HuH-7 (cell line): ENCODE data around the gene MICOS13.
"Not testable (repeated sequence)": the region's sequence is repeated elsewhere in the genome, so short reads cannot be mapped to it uniquely, and the experiment has no call there.

ENCODE experiments used
- DNase-seq: peaks from one replicate; pipeline ENCODE4 v3.0.0; 2011; ENCODE audit warnings: low spot score

The MICOS13 gene

GRCh38 chr19:5700455-5701092, 20.3 kb upstream of the MICOS13 start:
- DNase-seq, result no peak

GRCh38 chr19:5698635-5699422, 18.5 kb upstream of the MICOS13 start:
- DNase-seq, result no peak

- no peak for DNase-seq
Observed at GRCh38 chr19:5697890-5698634, 17.7 kb upstream of the MICOS13 start.

- DNase-seq, result no peak
Observed at GRCh38 chr19:5697022-5697889, 16.9 kb upstream of the MICOS13 start.

- no peak for DNase-seq
Observed at GRCh38 chr19:5696196-5697021, 16.1 kb upstream of the MICOS13 start.

GRCh38 chr19:5695649-5696195, 15.4 kb upstream of the MICOS13 start:
- no peak for DNase-seq

DNA sequence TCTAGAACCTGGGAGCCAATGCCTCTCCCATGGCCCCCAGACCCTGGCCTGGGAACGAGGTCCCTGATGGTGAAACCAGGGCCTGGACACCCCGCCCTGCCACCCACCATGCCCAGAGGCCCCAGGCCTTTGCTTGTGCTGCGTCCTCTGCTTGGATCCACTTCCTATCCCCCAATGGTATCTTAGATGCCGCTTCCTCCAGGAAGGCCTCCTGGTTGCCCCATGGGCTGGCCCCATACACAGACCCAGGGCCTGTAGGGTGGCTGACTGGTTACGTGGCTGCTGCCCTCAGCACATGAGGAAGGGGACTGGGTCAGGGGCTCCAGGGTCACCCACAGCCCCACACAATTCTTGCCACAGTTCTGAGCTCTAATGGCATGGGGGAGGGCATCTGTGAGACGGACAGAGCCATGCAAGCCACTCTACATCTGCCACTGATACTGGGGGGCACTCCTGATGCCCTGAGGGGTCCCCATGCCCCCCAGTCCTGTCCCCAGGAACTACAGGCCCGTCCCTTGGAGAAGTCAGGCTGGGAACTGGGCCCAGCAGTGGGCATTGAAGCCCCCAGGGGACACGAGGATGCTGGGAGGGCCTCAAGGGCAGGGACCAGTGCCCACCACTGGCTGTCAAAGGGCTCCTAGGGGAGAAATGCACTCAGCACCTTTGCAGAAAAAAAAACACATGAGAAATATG, 14.8 kb upstream of the MICOS13 start:
- no peak for DNase-seq

DNA sequence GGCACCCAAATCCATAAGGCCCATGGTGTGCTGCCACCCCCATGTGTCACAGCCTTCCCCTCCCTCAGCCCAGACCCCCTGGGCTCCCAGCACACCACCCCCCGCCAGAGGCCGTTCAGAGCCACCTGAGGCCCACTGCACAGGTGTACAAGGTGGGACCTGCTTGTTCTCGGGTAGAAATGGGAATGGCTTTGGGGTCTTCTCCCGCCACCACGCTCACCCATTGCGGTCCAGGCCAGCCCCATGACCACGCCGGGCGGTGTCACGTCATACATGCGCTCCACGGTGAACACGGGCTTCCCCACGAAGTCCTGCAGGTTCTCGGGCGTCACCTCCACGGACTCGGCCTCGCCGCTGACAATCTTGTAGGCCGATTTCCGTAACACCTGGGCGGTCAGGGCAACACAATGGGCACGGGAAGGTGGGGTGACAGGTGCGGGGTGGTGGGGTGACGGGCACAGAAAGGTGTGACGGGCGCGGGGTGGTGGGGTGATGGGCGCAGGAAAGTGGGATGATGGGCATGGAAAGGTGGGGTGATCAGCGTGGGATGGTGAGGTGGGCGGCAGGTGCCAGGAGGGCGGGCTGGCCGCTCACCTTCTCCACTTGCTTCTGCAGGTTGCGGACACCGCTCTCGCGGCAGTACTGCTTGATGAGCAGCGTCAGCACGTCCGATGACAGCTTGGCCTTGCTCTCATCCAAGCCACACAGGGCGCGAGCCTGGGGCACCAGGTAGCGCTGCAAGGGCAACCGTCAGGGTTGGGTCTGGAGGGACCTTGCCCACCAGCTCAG, 14.0 kb upstream of the MICOS13 start:
- no peak for DNase-seq

DNA sequence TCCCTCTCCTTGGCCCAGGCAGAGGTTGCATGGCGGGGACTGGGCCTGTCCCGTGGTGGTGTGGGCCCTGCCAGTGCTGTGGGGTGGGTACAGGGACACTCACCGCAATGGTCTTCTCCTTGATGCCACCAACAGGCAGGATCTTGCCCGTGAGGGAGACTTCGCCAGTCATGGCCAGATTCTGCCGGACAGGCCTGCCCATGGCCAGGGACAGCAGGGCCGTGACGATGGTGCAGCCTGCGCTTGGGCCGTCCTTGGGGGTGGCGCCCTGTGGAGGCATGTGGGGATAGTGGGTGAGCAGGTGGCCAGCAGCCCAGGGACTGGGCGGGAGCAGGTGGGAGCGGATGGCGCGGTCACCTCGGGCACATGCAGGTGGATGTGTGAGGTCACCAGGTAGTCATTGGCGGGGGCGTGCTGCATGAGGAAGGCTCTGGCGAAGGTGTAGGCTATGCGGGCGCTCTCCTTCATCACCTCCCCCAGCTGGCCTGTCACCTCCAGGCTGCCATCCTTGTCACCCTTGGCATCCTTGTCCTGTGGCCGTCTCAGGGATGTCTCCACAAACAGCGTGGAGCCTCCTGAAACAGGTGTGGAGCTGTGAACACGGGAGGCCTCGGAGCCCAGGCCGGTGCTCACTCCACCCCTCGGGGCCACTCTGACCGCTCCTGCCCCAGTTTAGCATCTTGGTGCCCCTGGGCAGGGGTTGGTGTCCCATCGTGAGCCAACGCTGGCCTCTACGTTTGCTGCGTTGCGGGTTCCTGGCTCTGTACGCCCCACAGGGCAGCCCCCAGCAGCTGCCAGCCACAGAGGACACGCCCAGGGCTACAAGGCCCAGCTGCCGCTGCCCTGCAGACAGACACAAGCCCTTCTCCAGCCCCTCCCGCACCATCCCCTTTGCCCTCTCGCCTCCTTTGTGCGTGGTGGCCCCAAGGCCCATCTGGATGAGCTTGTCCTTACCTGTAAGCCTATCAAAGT, 13.2 kb upstream of the MICOS13 start:
- no peak for DNase-seq

GRCh38 chr19:5692723-5693194, 12.4 kb upstream of the MICOS13 start:
- DNase-seq, result no peak

DNA sequence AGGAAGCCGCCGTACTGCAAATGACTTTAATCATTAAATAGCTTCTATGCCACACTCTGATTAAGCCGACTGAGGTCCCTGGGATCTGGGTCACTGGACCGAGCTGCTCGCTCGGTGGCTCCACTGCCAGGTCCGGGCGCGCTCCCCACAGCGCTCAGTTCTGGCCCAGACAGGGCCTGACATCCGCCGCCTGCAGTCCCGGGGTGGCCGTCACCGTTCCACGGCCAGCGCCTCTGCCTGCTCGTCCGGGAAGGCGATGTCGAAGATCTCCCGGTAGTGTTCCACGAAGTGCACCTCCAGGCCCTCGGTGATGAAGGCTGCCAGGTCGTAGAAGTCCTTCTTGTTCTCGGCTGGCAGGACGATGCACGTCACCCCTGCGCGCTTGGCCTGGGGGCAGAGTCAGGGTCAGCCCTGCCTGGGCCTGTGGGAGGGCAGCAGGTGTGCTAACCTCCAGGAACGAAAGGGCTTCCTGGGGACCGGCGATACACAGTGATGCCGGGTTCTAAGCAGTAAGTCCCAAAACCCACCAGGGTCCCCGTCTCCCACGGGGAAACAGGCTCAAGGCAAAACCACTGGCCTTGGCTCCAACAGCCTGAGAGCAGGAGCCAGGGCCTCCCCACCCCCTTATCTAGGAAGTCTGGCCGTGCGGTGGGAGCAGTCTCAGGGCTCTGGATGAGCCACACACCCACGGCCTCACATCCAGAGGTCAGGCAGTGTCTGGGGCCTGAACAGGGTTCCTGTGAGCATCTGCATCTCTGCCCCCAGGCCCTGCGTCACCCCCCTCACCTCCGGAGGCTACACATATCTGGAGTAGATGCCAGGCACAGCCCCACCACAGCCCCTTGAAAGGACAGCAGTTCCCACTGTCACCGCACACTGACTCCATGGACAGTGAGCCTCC, 11.8 kb upstream of the MICOS13 start:
- DNase-seq, result no peak

DNA sequence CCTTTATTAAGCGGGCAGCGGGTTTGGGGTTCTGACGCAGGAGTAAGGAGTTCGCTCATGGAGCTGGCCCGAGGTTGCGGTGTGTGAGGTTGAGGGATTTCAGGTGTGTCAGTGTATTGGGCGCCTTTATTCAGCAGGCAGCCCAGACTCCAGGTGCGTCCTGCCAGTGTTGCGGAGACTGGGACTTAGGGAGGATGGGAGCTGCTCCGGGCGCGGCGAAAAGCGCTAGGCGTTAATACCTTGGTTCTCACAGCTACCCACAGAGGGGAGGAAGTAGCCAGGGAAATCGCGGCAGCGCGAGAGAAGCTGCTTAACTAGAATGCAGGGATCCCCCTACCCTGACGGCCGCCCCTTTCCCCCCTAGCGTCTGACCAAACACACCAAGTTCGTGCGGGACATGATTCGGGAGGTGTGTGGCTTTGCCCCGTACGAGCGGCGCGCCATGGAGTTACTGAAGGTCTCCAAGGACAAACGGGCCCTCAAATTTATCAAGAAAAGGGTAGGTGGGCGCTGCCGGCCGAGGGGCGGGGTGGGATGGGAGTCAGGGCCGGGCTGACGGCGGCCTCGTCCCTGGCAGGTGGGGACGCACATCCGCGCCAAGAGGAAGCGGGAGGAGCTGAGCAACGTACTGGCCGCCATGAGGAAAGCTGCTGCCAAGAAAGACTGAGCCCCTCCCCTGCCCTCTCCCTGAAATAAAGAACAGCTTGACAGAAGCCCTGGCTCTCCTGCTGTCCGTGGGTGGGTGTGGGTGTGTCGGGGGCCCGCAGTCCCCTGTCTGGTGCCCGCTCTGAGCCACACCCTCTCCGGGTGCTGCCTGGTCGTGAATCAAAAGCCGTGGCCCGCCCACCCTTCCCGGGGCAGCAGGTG, 10.9 kb upstream of the MICOS13 start:
- DNase-seq, result no peak

- DNase-seq, result peak; percentile 96
Observed at GRCh38 chr19:5690125-5690954, 10.0 kb upstream of the MICOS13 start, which contains the start of gene RPL36. TSS of gene RPL36 (plus strand) at chr19:5690295. CDS start at chr19:5690508, 213 bp downstream.

DNA sequence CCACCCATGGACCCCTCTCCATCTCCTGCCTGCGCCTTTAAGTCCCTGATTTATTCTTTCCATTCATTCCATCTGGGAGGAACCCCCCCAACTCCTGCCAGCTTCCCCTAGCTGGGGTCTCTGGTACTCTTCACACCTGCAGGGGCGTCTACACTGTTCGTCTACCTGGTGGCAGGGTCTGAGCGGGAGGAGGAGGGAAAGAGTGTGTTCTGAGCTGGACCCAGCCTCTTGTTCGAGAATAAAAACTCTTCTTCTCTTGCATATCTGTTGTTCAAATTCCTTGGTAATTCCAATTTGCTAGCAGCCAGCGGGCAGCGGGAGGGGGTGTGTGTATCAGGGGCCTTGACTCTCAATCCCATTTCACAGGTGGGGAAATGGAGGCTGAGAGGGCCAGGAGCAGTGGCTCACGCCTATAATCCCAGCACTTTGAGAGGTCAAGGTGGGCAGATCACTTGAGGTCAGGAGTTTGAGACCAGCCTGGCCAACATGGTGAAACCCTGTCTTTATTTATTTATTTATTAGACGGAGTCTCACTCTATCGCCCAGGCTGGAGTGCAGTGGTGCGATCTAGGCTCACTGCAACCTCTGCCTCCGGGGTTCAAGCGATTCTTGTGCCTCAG, 8.1 kb upstream of the MICOS13 start:
- DNase-seq, result not testable (repeated sequence)
